NCI-H2081 (cell line): ENCODE measurements around the gene GRID2IP.
A peak's percentile ranks its signal among the peaks of the same experiment; 100 is the strongest.

Experiments used
- DNase-seq, 2 experiments: peaks; one replicate each; lab custom pipeline; 2025; lab: John Stamatoyannopoulos, UW

The GRID2IP gene

DNA sequence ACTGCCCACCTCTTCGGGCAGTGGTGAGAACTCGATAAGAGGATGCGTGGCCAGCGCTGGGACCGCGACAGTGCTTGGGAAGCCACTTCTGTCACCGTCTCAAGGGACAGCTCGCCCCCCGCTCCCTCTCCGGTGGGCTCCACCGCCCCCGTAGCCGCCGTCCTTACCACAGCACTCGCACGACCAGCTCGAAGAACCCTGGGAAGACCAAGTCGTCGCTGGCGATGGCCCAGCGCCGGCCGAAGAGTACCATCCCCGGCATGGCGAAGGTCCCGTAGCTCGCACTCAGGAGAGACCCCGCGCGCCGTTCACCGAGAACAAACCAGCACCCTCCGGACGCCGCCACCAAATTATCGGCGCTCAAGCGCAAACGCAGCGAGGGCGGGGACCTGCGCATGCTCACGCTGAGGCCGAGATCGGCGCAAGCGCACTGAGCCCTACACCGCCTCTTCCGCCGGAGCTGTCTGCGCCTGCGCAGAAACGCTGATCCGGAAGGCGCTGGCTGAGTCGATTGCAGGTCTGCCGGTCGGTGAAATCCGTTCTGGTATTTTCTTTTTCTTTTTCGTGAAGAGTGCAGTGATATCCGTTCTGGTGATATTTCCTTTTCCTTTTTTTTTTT lies 103.6 kb downstream of the GRID2IP start, which contains the start of gene DAGLB:
TSS of gene DAGLB (minus strand) at position 374 of the 619 bp plus-strand sequence. CDS start at position 262, 112 bp downstream.
- peak; percentile 94 to 96 for DNase-seq
